GM12891 (cell line): ENCODE measurements around the gene TTLL5.

Experiments
- PAX5 ChIP-seq: IDR thresholded peaks from 2 replicates; pipeline ENCODE4 v1.6.1; 2011; ENCODE audit warnings: low read length, moderate library complexity, mild to moderate bottlenecking; ENCODE audit not compliant: insufficient read depth, severe bottlenecking
- POLR2A ChIP-seq: IDR thresholded peaks from 2 replicates; pipeline ENCODE4 v1.6.1; 2011; ENCODE audit warnings: low read depth, low read length, control low read depth
- POLR2AphosphoS5 ChIP-seq: IDR thresholded peaks from 2 replicates; pipeline ENCODE4 v1.6.1; 2011; ENCODE audit warnings: low read depth, low read length, control low read depth
- POU2F2 ChIP-seq: IDR thresholded peaks from 2 replicates; pipeline ENCODE4 v1.6.1; 2011; ENCODE audit warnings: low read depth, mild to moderate bottlenecking, control low read depth, low read length, moderate library complexity
- SPI1 ChIP-seq: IDR thresholded peaks from 2 replicates; pipeline ENCODE4 v1.6.1; 2011; ENCODE audit warnings: low read depth, low read length, control low read depth
- TAF1 ChIP-seq: IDR thresholded peaks from 2 replicates; pipeline ENCODE4 v1.6.1; 2011; ENCODE audit warnings: low read depth, low read length, control low read depth

- no peak for TF ChIP-seq POLR2A
- no peak for TF ChIP-seq POLR2AphosphoS5
- TF ChIP-seq TAF1, result no peak
- TF ChIP-seq POU2F2, result no peak
- no peak for TF ChIP-seq SPI1
- TF ChIP-seq PAX5, result no peak
Measured at GRCh38 chr14:75628816-75629215, 32.2 kb upstream of the TTLL5 start.
